ENCODE measurements around the gene ELP1.
"Not testable (repeated sequence)": the region's sequence is repeated elsewhere in the genome, so short reads cannot be mapped to it uniquely, and the experiment has no call there.

Gene ELP1

DNA sequence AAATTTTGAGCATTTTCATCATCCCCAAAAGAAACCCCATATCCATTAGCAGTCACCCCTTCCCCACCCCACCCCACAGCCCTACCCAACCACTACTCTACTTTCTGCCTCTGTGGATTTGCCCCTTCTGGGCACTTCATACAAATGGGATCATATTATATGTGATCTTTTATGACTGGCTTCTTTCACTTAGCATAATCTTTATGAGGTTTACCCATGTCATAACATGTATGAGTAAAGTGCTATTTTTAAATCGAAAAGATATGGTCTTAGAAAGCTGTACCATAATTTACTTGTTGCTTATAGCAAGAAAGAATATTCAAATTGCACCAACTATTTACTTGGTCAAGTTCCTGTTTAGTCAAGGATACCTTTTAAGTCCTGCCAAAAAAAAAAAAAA lies 12.7 kb downstream of the ELP1 start:
- no peak for DNase-seq

DNA sequence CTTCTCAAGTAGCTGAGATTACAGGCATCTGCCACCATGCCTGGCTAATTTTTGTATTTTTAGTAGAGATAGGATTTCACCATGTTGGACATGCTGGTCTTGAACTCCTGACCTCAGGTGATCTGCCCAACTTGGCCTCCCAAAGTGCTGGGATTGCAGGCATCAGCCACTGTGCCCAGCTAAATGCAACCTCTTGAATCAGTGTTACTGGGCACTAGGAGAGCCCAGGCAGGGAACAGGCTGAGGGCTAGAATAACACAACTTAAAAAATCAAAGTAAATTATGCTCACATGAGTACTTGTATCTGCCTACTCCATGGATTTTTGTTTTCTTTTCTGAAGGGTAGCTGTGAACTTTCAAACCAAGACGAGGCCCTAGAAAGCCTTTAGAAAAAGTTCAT lies 13.5 kb downstream of the ELP1 start:
- not testable (repeated sequence) for DNase-seq

DNA sequence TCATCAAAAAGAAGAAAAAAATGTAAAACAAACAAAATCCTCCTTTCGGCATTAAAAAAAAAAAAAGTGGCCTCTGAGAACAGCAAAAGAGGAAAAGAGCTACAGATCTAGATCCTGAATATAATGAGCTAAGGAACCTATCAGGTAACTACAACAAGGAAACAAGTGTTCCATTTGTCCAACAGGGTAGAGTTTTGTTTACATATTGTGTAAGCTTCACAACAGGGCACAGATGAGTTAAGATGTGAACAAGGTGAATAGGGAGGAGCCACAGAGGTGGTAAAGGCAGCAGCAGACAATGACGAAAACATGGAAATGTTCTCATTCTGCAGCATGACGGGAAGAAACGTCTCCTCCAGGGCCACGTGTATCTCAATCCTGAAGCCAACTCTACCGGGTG lies 14.4 kb downstream of the ELP1 start:
- DNase-seq, result no peak

DNA sequence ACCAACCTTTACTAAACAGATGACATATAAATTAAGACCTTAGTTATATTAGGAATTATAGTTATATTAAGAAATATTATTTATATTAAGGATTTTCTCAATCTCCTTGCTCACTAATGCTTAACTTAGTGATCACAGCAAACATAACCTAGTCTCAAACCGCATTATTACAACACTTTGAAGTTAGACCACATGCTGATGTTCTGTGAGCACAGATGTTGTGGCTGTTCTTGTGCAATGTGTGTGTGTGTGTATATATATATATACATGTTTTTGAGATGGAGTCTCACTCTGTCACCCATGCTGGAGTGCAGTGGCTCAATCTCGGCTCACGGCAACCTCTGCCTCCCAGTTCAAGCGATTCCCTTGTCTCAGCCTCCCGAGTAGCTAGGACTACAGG lies 20.5 kb downstream of the ELP1 start:
- no peak for DNase-seq

DNA sequence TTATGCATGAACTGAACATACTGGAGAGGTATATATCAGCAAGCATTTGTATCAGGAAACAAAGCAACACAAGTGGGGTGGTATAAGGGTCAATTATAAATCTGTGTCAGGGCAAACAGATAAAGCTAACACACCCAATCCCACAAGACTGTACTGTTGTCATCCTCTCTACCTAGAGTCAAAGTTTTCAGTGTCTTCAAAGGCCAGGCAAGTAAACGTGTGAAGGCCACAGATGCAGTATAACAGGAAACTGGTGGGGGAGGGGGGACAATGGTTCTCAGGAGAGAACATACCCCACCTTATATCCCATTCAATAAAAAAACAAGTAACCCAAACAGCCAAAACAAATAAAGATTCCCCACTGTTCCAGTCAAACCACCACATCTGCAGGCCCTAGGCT lies 22.1 kb downstream of the ELP1 start:
- DNase-seq, result no peak

DNA sequence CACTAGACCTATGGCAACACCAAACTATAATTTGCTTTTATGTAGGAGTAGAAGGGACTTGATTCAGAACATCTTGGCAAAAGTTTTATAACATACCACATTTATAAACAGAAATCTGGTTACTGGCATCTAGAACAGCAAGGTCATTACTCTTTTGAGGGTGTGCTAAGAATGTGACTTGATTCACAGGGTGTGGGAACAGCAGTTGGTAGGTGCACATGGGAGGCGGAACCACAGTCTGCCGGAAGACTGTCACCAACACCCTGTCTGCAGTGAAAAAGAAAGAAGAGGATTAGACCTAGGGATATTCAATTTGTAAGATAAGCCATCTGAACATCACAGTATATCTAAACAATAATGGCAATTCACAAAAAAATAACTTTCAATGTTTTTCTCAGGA lies 23.0 kb downstream of the ELP1 start:
- no peak for DNase-seq

DNA sequence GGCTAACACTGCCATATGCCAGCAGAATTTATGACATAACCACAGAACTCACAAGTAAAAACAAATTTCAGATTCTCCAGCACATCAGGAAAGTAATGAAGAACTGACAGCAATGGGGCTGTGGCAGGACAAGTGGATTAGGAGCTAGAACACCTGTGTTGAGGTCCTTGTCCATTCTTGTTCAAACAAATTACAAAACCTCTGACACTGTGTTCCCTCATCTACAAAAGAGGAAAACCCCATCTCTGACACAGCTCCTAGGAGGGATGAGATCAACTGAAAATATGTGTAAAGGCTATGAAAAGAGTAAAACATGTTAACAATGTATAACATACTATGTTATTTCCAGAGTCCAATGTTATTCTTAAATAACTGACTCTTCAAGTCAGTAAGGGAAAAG lies 23.5 kb downstream of the ELP1 start:
- DNase-seq, result no peak

DNA sequence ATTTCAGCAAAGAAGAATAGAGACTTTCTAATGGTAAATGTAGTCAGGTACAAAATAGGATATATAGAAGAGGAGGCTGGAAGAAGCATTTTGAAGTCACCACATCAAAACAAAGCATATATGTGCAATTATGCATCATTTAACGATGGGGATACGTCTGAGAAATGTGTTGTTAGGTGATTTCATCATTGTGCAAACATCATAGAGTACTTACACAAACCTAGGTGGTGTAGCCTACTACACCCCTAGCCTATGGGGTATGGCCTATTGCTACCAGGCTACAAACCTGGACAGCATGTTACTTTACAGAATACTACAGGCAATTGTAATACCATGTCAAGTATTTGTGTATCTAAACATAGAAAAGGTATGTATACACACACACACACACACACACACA lies 28.4 kb downstream of the ELP1 start:
- no peak for DNase-seq

DNA sequence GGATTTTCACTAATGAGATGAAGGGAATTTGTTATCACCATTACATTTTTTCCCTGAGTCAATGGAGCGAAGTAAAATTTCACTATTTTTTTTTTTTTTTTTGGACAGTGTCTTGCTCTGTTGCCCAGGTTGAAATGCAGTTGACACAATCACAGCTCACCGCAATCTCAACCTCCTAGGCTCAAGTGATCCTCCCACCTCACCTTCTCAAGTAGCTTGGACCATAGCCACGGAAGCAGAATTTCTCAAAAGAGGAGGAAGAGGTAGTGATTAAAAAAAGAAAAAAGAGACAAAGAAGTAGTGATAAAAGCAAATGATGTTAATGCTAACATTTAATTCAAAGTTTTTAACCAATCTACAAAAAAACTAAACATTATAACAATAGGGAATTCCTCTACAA lies 29.8 kb downstream of the ELP1 start:
- no peak for DNase-seq

DNA sequence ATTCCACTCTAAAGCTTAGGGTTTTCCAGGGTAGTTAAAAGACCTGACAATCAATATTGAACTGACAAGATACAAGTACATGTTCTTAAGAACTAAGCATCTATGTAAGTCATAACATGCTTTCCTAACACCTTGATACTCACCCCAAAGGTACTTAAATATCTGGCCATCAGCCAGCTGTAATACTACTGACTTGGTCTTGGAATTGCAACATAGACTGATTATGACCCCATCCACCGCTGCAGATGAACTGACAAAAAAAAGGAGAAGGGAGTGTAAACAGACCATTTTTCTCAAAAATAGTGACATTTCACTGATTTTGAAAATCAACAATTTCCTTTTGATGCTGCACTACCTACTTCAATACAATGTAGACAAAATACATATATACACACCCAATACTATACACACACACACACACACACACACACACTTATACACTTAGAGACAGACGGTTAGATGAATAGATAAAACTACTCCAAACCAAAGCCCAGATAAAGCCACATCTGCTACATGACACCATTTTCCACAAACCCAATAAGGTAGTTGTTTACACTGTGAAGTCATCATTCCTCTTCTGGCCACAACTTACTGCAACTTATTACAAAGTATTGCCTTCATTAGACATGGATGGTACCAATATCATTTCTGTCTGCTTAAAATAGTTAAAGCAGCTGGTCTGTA lies 30.4 kb downstream of the ELP1 start:
- no peak for DNase-seq

DNA sequence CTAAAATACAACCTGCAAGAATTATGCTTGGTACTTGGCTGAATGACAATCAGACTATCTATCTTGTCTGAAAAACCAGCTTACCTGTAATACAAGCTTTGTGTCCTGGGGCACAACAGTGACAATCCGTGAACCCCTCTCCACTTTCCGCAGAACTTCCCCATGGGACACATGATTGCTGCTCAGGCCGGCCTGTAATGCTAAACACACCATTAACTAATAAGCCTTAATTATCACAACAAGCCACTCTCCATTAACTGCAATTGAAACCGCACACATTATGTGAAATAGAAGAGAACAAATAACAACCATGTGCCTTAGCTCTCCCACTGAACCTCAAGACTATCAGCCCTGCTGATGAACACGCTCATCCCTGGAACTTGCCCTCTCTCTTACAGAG lies 33.7 kb downstream of the ELP1 start:
- no peak for DNase-seq

DNA sequence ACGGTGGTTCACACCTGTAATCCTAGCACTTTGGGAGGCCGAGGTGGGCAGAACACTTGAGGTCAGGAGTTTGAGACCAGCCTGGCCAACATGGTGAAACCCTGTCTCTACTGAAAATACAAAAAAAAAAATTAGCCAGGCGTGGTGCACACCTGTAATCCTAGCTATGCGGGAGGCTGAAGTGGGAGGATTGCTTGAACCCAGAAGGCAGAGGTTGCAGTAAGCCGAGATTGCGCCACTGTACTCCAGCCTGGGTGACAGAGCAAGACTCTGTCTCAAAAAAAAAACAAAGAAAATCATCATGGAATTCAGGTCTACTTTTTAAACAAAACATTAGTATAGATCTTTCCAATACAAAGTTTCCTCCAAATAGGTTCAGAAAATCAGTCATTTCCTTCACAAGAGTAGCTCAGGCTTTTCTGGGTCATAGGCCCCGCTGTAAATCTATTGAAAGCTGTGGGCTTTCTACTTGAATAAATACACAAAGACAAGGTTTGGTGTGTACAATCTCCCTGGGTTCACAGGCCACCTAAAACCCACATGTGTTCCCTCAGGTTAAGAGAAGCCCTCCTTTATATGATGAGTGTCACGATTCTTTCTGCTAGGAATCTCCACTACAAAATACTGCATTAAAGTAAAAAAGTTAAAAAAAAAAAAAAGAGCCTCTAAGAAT lies 34.8 kb downstream of the ELP1 start:
- not testable (repeated sequence) for DNase-seq

DNA sequence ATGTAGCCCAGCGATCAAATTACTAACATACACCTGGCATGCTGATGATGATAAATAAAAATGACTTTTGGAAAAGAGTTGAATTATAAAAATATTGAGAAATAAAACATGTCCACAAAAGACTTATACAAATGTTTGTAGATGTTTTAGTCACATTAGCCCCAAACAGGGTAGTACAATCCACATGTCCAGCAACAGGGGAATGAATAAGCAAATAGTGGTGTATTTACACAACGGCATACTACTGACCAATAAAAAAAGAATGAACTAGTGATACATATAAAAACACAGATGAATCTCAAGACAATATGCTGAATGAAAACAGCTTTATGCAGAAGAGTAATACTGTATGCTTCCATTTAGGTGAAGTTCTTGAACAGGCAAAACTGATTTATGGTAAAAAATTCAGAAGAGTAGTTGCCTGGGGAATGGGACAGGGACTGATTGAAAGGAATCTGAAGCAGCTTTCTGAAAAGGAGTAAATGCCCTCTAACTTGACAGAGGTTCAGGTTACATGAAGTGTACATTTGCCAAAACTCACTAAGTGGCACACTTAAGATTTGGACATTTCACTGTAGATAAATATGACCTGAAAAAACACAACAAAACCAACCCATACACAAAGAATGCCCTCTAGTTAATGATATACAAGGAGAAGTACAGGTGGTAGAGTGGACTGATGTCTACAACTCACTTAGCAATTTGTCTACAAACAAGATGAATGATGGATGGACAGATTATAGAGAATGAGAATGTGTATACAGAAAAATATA lies 36.4 kb downstream of the ELP1 start:
- DNase-seq, result no peak

DNA sequence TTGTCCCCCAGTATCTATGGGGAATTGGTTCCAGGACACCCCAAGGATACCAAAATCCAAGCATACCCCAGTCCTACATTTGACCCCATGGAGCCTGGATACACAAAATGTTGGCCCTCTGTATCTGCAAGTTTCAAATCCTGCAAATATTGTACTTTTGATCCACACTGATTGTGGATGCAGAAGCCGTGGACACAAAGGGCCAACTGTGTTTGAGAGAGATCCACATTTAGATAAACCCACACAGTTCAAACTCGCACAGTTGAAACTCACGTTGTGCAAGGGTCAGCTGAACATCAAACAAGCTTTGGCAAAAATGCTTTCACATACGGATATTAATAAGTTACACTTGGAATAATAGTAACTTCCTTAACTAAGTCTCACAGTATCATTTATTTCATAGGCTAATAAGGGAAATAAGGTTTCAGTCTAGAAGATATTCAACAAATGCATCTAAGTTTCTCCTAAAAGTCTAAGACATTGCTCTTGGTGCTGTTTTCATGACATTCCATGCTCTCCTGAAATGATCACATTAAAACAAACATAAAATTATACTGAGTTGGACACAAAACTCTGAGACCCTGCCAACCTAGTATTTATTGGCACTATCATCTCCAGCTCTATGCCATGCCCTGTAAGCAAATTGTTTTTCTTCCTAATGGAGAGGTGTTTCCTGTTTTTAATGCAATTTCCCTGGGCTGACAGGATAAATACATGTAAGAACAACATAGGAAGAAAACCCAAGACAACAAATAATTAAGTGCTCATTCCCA lies 39.5 kb downstream of the ELP1 start:
- no peak for DNase-seq

DNA sequence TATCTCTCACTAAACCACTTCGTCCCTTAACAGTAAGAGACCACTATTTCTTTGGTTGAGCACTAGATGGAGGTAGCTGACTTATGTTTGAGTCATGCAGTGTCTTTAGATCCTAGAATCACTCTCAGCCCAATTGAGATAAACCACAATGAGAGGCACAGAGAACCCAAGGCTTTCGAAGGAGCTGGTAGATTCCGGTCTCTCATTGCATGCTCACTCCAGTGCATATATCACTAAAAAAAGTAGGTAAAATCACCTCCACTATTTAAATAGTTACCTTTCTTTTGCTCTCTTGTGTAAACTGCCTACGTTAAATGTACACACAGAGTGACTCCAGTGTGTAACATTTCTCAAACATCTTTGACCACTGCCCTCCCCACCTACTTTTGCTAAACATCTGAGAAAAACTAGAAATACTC lies 44.3 kb downstream of the ELP1 start:
- no peak for DNase-seq

DNA sequence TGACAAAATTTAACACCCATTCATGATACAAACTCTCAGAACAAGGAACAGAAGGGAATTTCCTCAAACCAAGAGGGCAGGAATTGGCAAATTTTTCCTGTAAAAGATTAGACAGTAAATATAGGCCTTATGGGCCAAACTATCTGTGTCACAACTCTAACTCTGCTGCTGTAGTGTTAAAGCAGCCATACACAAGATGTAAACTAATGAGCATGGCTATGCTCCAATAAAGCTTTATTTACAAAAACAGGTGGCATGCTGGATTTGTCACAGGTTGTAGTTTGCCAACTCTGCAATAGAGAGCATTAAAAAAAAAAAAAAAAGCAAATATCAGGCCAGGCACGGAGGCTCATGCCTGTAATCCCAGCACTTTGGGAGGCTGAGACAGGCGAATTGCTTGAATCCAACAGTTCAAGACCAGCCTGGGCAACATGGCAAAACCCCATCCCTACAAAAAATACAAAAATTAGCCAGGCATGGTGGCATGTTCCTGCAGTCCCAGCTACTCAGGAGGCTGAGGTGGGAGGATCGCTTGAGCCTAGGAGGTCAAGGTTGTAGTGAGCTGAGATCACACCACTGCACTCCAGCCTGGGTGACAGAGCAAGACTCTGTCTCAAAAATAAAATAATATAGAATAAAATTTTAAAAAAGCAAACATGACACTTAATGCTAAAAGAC lies 47.2 kb downstream of the ELP1 start:
- not testable (repeated sequence) for DNase-seq

DNA sequence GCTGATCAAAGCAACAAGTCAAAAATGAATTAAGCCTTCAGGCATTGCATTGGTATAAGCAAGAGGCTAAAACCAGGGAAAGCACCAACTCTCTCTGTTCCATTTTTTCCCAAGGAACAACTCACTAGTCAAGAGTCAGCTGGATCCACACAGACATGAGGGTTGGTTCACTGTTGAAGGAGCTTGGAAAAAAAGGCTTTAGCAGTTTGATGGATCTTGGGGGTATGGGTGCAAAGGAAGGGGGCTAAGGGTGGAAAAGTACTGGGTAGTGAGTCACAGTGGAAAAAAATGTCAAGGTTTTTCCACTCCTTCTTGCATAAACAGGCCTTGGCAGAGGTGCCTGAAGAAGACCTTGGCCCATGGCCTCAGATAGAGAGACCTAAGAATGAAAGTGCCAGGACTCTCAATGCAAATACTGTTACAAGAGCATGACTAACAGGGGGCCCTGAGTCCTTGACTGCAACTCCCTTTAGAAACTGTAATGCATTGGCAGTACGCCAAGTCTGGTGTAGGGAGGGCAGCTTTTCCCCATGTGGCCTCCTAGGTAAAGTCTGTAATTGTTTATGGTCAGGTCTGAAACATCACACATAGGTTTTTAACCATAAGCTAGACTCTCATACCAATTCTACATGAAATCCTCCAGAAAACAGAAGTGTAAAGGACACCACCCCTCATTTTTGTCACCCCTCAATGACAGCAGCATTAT lies 48.1 kb downstream of the ELP1 start:
- peak; percentile 48 for DNase-seq

DNA sequence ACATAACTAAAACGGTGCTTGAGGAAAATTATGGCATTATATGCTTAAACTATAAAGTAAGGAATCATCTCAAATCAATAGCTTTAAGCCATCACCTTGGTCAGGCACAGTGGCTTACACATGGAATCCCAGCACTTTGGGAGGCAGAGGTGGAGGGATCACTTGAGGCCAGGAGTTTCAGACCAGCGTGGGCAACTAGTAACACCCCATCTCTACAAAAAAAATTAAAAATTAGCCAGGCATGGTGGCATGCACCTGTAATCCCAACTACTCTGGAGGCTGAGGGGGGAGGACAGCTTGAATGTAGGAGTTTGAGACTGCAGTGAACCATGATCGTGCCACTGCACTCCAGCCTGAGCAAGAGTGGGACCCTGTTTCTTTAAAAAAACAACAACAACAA lies 49.2 kb downstream of the ELP1 start:
- DNase-seq, result no peak

DNA sequence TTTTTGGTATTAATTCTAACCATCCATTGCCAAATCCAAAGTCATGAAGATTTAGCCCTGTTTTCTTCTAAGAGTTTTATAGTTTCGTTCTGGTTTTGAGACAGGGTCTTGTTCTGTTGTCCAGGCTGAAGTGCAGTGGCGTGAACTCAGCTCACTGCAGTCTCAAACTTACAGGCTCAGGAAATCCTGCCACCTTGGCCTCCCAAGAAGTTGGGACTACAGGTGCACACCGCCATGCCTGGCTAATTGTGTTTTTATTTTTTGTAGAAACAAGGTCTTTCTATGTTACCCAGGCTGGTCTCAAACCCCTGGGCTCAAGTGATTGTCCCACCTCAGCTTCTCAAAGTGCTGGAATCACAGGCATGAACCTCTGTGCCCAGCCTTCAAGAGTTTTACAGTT lies 50.8 kb downstream of the ELP1 start:
- no peak for DNase-seq

DNA sequence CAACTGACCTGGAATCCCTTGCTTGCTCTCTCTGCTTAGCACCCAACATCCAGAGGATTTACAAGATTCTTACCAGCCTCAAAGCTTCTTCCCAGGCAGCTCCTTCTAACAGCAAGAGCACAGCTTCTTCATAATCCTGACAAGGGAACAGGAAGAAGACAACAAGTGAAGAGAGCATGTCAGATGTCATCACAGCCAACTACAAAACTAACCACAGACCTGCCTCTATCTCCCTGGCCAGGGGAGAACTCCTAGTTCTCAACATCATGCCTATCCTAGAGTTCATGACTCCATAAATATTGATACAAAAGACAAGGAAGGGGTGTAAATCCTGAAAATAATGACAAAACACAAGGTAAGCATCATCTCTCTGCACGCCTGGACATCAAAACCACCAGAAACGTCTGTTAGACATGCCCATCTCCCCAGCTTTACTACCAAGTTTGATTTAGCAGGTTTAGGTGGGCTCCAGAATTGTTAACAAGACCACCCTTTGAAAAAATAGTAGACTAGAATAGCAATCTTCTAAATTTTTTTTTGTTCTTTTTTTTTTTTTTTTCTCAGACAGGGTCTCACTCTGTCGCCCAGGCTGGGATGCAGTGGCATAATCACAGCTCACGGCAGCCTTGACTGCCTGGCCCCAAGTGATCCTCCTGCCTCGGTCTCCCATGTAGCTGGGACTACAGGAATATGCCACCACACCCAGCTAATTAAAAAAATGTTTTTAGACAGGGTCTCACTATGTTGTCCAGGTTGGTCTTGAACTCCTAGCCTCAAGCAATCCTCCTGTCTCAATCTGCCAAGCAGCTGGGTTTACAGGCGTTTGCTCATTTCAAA lies 51.7 kb downstream of the ELP1 start:
- DNase-seq, result no peak

DNA sequence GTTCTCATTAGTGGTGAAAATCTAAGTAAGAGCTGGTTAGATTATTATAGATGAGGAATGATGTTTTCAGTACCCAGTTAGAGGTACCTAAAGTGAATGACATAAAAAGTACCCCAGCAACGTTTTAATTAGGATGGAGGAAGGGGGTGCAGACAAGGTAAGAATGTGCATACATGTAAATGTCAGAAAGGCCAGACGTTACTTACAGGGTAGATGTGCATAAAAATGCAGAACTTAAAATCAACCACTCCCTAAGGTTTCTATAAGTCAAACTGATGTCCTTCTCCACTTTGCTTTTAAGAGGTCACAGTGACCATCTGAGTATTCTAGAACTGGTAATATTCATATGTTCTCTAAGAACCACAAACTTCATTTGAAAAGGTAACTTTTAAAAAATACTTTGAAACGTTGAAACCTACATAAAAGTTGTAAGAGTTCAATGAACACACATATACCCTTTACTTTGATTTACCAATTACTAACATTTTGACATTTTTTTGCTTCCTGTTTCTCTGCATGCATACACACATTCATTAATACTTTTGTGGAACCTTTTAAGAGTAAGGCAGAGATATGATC lies 53.1 kb downstream of the ELP1 start:
- no peak for DNase-seq

Measured in suppressor macrophage treated with lipopolysaccharide for 4 hours (primary cell).